T-helper 2 cell treated with Interferon-gamma antibody and Interleukin-4, amounts not matched to agents 5 μg/mL and 100 μg/mL, for 36 hours (primary cell): Measurements from ENCODE around the gene SRMS.

Experiments
- DNase-seq: peaks from one replicate; pipeline ENCODE4 v3.0.0; 2021; ENCODE audit warnings: low spot score
- H3K27ac Mint-ChIP-seq: one replicate; pipeline ENCODE4 v1.8.0; 2021; ENCODE audit warnings: mild to moderate bottlenecking, mixed read lengths
- H3K27me3 Mint-ChIP-seq: one replicate; pipeline ENCODE4 v1.8.0; 2021; ENCODE audit warnings: low read depth, mixed read lengths
- H3K36me3 Mint-ChIP-seq: one replicate; pipeline ENCODE4 v1.8.0; 2021; ENCODE audit warnings: low read depth, mixed read lengths
- H3K4me1 Mint-ChIP-seq: one replicate; pipeline ENCODE4 v1.8.0; 2021; ENCODE audit warnings: low read depth, mixed read lengths
- H3K4me3 Mint-ChIP-seq: one replicate; pipeline ENCODE4 v1.8.0; 2022; ENCODE audit warnings: mild to moderate bottlenecking, moderate library complexity, mixed read lengths
- H3K9me3 Mint-ChIP-seq: one replicate; pipeline ENCODE4 v1.8.0; 2021; ENCODE audit warnings: mixed read lengths

The SRMS gene

DNA sequence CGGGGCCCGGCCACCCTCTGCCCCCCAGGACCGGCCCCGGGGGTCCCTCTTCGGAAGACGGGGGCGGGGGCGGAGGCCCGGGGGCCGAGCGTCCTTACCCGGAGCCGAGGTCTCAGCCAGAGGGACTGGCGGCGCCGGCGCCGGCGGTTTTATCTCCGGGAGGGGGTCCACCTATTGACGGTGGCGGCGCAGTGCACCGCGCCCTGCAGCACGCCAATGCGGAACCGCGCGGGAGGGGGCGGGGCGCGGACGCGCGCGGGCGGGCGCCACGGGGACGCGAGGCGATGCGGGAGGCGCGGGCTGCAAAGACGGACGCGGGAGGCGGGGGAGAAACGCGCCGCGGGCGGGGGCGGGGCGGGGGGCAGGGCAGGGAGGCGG, 48.6 kb downstream of the SRMS start, which contains the start of gene EEF1A2:
Gene EEF1A2, minus strand, starts transcription at position 124 of the 378 bp plus-strand sequence. CDS start 1,320 bp downstream, outside the sequence.
- peaks cover under 1% of the 10 kb centered on the region for H3K9me3 Mint-ChIP-seq
- H3K27ac Mint-ChIP-seq, result no peak within 1 kb of the TSS
- no peaks in the 10 kb centered on the region for H3K36me3 Mint-ChIP-seq
- H3K4me3 Mint-ChIP-seq, result no peak within 1 kb of the TSS
- no peak for DNase-seq
- H3K4me1 Mint-ChIP-seq, result no peaks in the 10 kb centered on the region
- H3K27me3 Mint-ChIP-seq, result peaks cover 26% of the 10 kb centered on the region

DNA sequence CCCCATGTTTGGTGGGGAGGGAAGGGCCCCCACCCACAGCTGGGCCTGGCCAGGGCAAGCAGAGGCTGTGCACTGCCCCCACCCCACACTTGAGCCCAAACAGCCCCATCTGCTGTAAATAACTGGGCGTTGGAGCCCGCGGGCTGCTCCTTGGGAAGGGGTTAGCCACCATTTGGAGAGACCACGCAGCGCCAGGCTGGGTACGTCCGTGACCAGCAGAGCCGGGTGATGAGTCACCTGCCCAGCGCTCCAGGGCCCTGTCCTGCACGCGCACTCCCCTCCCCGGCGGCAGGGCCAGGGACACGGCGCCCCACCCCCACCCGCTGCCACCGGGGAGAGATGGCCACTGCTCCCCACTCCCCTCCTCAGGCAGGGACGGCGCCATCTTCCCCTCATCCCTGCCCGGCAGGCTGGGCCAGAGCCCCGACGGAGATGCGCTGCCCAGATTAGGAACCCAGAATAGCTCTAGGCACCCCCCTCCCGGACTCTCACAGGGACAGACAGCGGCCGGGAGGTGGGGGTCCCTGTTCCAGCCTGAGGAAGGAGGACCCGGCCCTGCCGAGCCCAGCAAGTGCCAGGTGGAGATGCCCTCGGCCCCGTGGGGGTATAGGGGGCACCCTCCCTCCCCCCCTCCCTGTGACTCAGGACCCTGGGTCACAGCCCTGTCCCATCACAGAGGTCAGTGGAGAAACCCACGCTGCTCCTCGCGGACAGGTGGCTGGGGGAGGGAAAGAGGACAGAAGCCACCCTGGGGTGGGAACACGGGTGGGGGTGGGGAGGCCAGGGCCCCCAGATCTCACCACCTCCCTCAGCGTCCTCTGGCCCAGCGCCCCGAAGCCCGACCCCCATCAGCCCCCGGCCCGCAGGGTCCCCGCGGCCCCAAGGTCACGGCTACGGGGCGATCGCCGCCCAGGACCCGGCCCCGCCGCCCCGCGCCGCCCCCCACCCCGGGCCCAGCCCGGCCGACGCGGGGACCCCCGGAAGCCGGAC, 49.3 kb downstream of the SRMS start:
- H3K27ac Mint-ChIP-seq, result no peak overlapping the region
- DNase-seq, result no peak
- no peak overlapping the region for H3K4me3 Mint-ChIP-seq

DNA sequence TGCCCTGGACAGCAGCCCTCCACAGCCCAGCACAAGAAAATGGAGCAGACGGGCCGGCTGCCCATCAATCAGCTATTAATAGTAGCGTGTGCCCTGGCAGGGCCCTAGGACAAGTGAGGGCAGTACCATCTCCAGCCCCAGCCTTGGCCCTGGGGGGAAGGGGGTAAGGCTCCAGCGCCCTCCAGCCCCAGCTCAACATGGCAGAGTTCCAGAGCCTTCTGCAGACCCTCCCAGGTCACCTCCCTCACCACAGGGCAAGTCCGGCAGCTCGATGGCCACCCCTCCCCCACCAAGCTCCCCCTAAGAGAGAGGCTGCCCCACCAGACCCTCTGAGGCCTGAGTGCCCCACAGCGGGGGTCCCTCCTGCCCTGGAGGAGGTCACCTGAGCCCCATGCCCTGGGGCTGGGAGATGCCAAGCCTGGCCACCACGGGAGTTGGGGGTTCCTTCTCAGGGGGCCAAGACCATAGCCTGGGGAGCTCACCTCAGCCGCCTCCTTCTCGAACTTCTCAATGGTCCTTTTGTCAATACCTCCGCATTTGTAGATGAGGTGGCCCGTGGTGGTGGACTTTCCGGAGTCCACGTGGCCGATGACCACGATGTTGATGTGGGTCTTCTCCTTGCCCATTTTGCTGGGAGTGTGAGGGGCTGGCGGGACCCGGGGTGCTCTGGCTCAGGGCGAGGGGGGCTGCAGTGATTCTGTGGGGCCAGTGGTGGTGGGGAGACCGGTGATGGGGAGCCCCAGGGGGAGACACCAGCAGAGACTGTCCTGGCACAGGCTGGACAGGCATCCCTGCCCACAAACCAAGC, 50.2 kb downstream of the SRMS start:
- Mint-ChIP-seq H3K9me3 (no peaks in the 10 kb centered on the region), H3K36me3 (no peaks in the 10 kb centered on the region), H3K27ac (no peak overlapping the region), H3K27me3 (peaks cover 25% of the 10 kb centered on the region), H3K4me1 (no peaks in the 10 kb centered on the region), H3K4me3 (peak overlapping the region; percentile 12)
- DNase-seq, result no peak

More for the DNA sequence above, 49.3 kb downstream of the SRMS start:
- Mint-ChIP-seq H3K9me3 (no peaks in the 10 kb centered on the region), H3K27me3 (peaks cover 25% of the 10 kb centered on the region), H3K4me1 (no peaks in the 10 kb centered on the region), H3K36me3 (no peaks in the 10 kb centered on the region)

DNA sequence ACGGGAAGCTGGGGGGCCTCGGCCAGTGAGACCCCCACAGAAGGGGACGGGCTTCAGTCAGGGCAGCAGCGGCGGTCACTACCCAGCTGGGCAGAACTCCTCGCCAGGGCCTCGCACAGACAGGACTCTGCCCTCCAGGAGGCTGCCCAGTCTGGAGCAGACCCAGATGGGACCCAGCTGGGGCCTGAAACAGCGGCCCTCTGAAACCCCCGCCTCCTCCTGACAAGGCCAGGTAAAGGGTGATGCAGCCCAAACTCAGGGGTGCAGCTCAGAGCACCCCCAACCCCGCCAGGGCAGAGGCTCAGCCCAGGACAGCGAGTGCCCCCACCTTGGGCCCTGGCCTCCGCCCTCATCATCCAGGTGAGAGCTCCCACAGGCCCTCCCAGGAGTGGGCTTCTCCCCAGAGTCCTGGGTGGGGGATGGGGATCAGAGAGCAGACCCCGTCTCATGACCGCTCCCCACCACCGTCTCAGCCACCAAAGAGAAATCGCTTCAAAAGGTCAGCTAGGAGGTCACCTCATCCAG, 50.9 kb downstream of the SRMS start:
- H3K4me1 Mint-ChIP-seq, result no peaks in the 10 kb centered on the region
- peaks cover 25% of the 10 kb centered on the region for H3K27me3 Mint-ChIP-seq
- H3K36me3 Mint-ChIP-seq, result no peaks in the 10 kb centered on the region
- no peak for DNase-seq
- H3K4me3 Mint-ChIP-seq, result peak overlapping the region; percentile 12
- H3K27ac Mint-ChIP-seq, result no peak overlapping the region
- no peaks in the 10 kb centered on the region for H3K9me3 Mint-ChIP-seq

DNA sequence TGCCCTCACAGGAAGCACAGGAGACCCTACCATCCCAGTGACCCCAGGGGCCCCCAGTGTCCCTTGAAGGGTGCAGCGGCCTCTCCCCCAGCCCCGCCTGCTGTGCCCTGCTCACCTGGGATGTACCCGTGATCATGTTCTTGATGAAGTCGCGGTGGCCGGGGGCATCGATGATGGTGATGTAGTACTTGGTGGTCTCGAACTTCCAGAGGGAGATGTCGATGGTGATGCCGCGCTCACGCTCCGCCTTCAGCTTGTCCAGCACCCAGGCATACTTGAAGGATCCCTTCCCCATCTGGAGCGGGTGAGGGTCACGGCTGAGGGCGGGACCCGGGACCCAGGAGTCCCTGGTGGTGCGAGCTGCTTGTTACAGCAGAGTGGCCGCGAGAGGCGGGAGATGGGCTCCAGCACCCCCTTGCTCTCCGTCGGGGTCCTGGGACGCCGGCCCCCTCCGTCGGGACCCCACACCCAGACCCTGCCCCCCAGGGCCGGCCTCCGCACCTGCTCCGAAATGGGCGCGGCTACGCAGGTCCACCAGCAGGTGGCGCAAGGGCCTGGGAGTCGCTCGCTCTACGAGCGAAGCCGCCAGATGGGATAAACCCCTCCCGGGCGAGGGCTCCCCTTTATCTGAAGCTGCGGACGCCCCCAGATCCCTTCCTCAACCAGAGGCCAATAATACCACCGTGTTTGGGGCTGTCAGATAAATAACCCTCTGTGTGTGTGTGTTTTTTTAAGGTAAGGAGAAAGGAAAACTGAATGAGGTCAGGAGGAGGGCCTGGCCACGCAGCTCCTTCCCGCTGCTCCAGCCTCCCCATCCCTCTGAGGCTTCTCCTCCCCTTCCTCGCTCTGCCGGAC, 51.6 kb downstream of the SRMS start:
- DNase-seq, result peak; percentile 51
- H3K27me3 Mint-ChIP-seq, result peaks cover 23% of the 10 kb centered on the region
- no peaks in the 10 kb centered on the region for H3K9me3 Mint-ChIP-seq
- no peaks in the 10 kb centered on the region for H3K36me3 Mint-ChIP-seq
- no peak overlapping the region for H3K27ac Mint-ChIP-seq
- peak overlapping the region; percentile 56 for H3K4me3 Mint-ChIP-seq
- no peaks in the 10 kb centered on the region for H3K4me1 Mint-ChIP-seq

DNA sequence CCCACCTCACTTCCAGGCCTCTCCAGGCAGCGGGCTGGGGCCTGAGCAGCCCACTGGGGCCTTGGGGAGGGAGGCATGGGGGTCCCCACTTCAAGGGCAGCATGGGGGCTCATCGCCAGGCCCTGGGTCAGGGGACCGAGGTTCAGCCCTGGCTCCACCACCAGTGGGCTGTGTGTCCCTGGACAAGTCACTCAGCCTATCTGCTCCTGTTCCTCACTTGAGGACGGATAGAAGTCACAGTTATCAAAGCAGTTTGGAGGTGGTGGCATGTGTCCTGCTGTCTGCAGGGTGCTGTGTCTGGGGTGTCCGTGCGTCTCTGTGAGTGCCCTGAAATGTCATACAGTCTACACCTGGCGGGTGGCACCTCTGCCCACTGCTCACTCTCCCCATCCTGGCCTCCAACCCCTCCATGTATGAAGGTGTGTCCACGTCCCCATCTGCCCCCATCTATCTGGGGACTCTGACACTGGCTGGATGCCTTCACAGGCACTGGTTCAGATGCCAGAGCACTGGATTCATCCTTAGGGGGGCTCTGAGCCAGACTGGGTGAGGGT, 52.3 kb downstream of the SRMS start:
- H3K36me3 Mint-ChIP-seq, result no peaks in the 10 kb centered on the region
- no peak for DNase-seq
- H3K9me3 Mint-ChIP-seq, result no peaks in the 10 kb centered on the region
- H3K27ac Mint-ChIP-seq, result no peak overlapping the region
- no peak overlapping the region for H3K4me3 Mint-ChIP-seq
- H3K4me1 Mint-ChIP-seq, result no peaks in the 10 kb centered on the region
- H3K27me3 Mint-ChIP-seq, result peaks cover 18% of the 10 kb centered on the region

DNA sequence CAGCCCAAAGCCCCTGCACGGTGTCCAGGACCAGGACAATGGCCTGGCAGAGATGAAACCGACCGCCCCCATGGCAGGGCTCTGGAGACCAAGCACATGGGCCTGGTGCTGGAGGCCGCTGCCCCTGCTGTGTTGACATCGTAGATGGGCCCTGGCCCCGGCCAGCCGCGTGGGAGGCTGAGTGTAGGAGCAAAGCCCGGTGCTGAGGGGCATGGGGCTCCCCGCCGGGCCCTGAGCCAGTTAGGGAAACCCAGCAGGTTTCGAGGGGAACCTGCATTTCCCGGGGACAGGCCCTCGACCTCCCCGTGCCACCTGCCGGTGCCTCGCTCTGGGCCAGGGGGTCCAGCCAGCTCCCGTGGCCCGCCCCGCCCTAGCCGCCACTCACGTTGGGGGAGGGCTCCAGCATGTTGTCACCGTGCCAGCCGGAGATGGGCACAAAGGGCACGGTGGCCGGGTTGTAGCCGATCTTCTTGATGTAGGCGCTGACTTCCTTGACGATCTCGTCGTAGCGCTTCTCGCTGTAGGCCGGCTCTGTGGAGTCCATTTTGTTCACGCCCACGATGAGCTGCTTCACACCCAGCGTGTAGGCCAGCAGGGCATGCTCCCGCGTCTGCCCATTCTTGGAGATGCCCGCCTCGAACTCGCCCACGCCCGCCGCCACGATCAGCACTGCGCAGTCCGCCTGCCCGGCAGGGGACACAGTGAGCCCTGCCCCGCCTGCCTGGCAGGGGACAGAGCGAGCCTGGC, 53.0 kb downstream of the SRMS start:
- H3K9me3 Mint-ChIP-seq, result no peaks in the 10 kb centered on the region
- H3K4me1 Mint-ChIP-seq, result no peaks in the 10 kb centered on the region
- H3K36me3 Mint-ChIP-seq, result no peaks in the 10 kb centered on the region
- DNase-seq, result no peak
- no peak overlapping the region for H3K4me3 Mint-ChIP-seq
- peaks cover 18% of the 10 kb centered on the region for H3K27me3 Mint-ChIP-seq
- H3K27ac Mint-ChIP-seq, result no peak overlapping the region

DNA sequence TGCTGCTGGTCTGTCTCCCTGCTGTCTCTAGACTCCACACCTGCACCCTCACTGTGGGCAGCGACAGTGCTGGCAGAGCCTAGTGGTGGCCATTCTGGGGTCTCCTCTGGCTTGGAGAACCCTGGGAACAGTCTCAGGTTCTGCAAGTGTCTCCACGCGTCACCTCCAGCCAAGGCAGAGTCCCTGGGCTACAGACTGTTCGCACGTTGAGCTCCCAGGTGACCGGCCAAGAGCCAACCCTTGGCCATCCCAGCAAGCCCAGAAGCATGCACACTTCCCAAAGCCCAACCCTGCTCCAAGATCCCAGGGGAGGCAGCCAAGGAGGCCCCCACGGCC, 53.5 kb downstream of the SRMS start:
- Mint-ChIP-seq H3K27me3 (peaks cover 23% of the 10 kb centered on the region), H3K4me3 (no peak overlapping the region), H3K9me3 (no peaks in the 10 kb centered on the region), H3K27ac (no peak overlapping the region), H3K36me3 (no peaks in the 10 kb centered on the region), H3K4me1 (no peaks in the 10 kb centered on the region)
- DNase-seq, result no peak

DNA sequence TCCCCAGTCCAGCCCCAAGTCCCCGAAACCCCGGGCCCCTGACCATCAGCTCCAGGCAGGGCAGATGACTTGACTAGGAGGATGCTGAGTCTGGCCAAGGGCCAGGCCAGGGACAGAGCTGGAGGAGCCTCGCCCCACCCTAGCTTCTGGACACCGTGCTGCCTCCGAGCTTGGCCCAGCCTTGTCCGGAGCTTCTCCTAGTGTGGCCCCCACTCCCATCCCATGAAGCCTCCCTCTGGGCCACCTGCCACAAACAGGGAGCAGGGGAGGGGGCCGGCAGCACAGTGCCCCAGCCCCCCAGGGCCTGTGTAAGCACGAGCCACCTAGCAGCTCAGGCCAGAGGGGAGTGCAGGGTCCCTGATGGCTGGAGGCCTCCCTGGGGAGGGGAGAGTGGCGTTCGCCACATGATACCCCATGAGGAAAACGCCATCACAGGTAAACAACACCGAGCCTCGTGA, 54.0 kb downstream of the SRMS start:
- Mint-ChIP-seq H3K4me3 (no peak overlapping the region), H3K27me3 (peaks cover 23% of the 10 kb centered on the region), H3K4me1 (no peaks in the 10 kb centered on the region)

DNA sequence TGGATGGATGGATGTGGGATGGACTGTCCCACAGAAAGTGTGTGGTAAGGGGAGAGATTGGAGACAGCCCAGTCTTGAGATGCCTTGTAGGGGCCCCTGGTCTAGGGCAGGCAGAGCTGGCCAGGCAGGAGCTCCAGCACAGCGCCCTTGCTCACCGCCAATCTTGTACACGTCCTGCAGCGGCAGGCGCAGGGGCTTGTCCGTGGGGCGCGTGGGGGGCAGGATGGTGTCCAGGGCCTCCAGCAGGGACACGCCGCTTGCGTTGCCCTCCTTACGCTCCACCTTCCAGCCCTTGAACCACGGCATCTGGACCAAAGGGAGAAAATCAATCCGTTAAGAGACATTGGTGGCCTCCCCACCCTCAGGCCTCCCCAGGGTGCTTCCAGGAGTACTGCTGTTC, 54.6 kb downstream of the SRMS start:
- DNase-seq, result no peak
- Mint-ChIP-seq H3K27ac (no peak overlapping the region), H3K27me3 (peaks cover 21% of the 10 kb centered on the region), H3K36me3 (no peaks in the 10 kb centered on the region), H3K9me3 (no peaks in the 10 kb centered on the region), H3K4me3 (no peak overlapping the region), H3K4me1 (no peaks in the 10 kb centered on the region)

More for the DNA sequence above, 54.0 kb downstream of the SRMS start:
- no peak for DNase-seq
- Mint-ChIP-seq H3K36me3 (no peaks in the 10 kb centered on the region), H3K9me3 (no peaks in the 10 kb centered on the region), H3K27ac (no peak overlapping the region)

DNA sequence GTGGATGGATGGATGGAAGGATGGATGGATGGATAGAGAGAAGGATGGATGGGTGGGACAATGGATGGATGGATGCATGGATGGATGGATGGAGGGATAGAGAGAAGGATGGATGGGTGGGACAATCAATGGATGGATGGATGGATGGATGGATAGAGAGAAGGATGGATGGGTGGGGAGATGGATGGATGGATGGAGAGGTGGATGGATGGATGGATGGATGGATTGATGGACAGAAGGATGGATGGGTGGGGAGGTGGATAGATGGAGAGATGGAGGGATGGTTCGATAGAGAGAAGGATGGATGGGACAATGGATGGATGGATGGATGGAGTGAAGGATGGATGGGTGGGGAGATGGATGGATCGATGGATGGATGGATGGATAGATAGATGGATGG, 55.0 kb downstream of the SRMS start:
- H3K4me1 Mint-ChIP-seq, result no peaks in the 10 kb centered on the region
- peaks cover 19% of the 10 kb centered on the region for H3K27me3 Mint-ChIP-seq

DNA sequence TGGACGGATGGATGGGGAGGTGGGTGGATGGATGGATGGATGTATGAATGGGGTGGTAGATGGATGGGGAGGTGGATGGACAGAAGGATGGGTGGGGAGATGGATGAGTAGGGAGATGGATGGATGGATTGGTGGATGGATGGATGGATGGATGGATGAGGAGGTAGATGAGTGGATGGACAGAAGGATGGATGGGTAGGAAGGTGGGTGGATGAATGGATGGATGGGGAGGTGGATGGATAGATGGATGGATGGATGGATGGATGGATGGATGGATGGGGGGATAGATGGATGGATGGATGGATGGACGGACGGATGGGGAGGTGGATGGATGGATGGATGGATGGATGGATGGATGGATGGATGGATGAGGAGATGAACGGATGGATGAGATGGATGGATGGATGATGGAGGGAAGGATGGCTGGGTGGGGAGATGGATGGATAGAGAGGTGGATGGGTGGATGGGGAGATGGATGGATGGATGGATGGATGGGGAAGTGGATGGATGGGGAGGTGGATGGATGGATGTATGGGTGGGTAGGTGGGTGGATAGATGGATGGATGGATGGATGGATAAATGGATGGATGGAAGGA, 55.8 kb downstream of the SRMS start:
- H3K27ac Mint-ChIP-seq, result no peak overlapping the region
- peaks cover 17% of the 10 kb centered on the region for H3K27me3 Mint-ChIP-seq
- no peaks in the 10 kb centered on the region for H3K9me3 Mint-ChIP-seq
- H3K36me3 Mint-ChIP-seq, result no peaks in the 10 kb centered on the region
- H3K4me1 Mint-ChIP-seq, result no peaks in the 10 kb centered on the region
- H3K4me3 Mint-ChIP-seq, result no peak overlapping the region
- no peak for DNase-seq

More for the DNA sequence above, 55.0 kb downstream of the SRMS start:
- Mint-ChIP-seq H3K36me3 (no peaks in the 10 kb centered on the region), H3K4me3 (no peak overlapping the region), H3K9me3 (no peaks in the 10 kb centered on the region), H3K27ac (no peak overlapping the region)
- DNase-seq, result no peak
